ENCODE results near the gene BMF. TPM values are rescaled to one million over a fixed set of nuclear protein-coding genes. Genes with fewer than 3 reads are reported as not detected.

BMF gene
- total RNA-seq, 1 donor from 2014 or later = 153 TPM

- Mint-ChIP-seq H3K4me1 (ENCODE audit: unreplicated experiment) (peaks cover 38% of the 10 kb centered on the region), H3K4me3 (ENCODE audit: unreplicated experiment) (no peak overlapping the region), H3K27me3 (ENCODE audit: unreplicated experiment) (peaks cover 3% of the 10 kb centered on the region), H3K27ac (ENCODE audit: unreplicated experiment) (no peak overlapping the region), H3K9me3 (ENCODE audit: unreplicated experiment) (no peaks in the 10 kb centered on the region), H3K36me3 (ENCODE audit: low read depth, unreplicated experiment) (peaks cover 11% of the 10 kb centered on the region)
- no peak for TF ChIP-seq CTCF (IDR thresholded peaks at IDR 0.05; ENCODE audit: unreplicated experiment)
- no peak for DNase-seq (ENCODE audit: low spot score)
Observed at GRCh38 chr15:40050788-40051470, 57.8 kb downstream of the BMF start.

- peaks cover 6% of the 10 kb centered on the region for H3K27me3 Mint-ChIP-seq (ENCODE audit: unreplicated experiment)
- H3K4me1 Mint-ChIP-seq (ENCODE audit: unreplicated experiment) = peaks cover 50% of the 10 kb centered on the region
- no peak for DNase-seq (ENCODE audit: low spot score)
- TF ChIP-seq CTCF (IDR thresholded peaks at IDR 0.05; ENCODE audit: unreplicated experiment) = no peak
- peaks cover 11% of the 10 kb centered on the region for H3K36me3 Mint-ChIP-seq (ENCODE audit: low read depth, unreplicated experiment)
- H3K27ac Mint-ChIP-seq (ENCODE audit: unreplicated experiment) = no peak overlapping the region
- no peak overlapping the region for H3K4me3 Mint-ChIP-seq (ENCODE audit: unreplicated experiment)
- H3K9me3 Mint-ChIP-seq (ENCODE audit: unreplicated experiment) = no peaks in the 10 kb centered on the region
Observed at GRCh38 chr15:40048926-40049475, 59.7 kb downstream of the BMF start.

GRCh38 chr15:40048211-40048792 lies 60.4 kb downstream of the BMF start:
- DNase-seq (ENCODE audit: low spot score) = no peak
- no peaks in the 10 kb centered on the region for H3K9me3 Mint-ChIP-seq (ENCODE audit: unreplicated experiment)
- TF ChIP-seq CTCF (IDR thresholded peaks at IDR 0.05; ENCODE audit: unreplicated experiment) = no peak
- H3K36me3 Mint-ChIP-seq (ENCODE audit: low read depth, unreplicated experiment) = peaks cover 7% of the 10 kb centered on the region
- H3K4me1 Mint-ChIP-seq (ENCODE audit: unreplicated experiment) = peaks cover 50% of the 10 kb centered on the region
- H3K27ac Mint-ChIP-seq (ENCODE audit: unreplicated experiment) = no peak overlapping the region
- peaks cover 6% of the 10 kb centered on the region for H3K27me3 Mint-ChIP-seq (ENCODE audit: unreplicated experiment)
- no peak overlapping the region for H3K4me3 Mint-ChIP-seq (ENCODE audit: unreplicated experiment)

- H3K36me3 Mint-ChIP-seq (ENCODE audit: low read depth, unreplicated experiment) = peaks cover 7% of the 10 kb centered on the region
- DNase-seq (ENCODE audit: low spot score) = no peak
- H3K27ac Mint-ChIP-seq (ENCODE audit: unreplicated experiment) = peak overlapping the region; percentile 59
- peaks cover 46% of the 10 kb centered on the region for H3K4me1 Mint-ChIP-seq (ENCODE audit: unreplicated experiment)
- TF ChIP-seq CTCF (IDR thresholded peaks at IDR 0.05; ENCODE audit: unreplicated experiment) = no peak
- H3K9me3 Mint-ChIP-seq (ENCODE audit: unreplicated experiment) = no peaks in the 10 kb centered on the region
- H3K27me3 Mint-ChIP-seq (ENCODE audit: unreplicated experiment) = peaks cover 6% of the 10 kb centered on the region
- H3K4me3 Mint-ChIP-seq (ENCODE audit: unreplicated experiment) = no peak overlapping the region
Observed at GRCh38 chr15:40047415-40048210, 61.1 kb downstream of the BMF start.

Measured in endothelial cell (in vitro differentiated cells).